ENCODE measurements around the gene PGM5.
A peak's percentile ranks its signal among the peaks of the same experiment; 100 is the strongest.

PGM5 gene

DNA sequence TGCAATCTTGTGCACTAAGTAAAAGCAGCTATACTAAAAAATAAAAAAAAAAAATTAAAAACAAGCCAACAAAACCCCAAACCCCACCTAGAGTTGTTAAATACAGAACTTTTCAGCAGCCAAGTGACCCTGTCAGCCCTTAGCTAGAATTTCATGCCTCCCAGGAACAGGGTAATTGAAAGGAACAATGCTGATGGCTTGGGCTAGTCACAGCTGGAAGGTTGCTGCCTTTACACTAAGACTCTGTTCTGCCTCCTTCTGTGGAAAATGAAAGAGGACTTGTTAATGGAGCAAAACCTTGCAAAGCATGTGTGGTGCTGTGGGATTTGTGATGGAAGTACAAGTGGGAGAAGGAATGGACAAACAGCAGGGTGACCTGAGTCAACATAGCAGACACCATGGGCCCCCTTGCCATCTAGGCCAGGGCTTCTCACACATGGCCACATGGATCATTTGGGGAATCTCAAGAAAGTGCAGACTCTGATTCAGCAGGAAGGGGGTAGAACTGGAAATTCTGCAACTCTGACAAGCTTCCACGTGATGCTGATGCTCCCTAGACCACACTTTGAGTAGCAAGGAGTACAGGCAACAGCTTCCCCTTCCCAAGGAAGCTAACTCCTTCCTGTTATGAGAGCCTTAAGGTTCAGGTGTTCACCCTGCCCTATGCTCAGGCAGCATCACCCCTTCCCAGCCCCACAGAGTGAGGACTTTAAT lies 199.2 kb downstream of the PGM5 start:
- no peaks in the 10 kb centered on the region for H3K9me3 Mint-ChIP-seq
- H3K27me3 Mint-ChIP-seq = no peaks in the 10 kb centered on the region
- H3K36me3 Mint-ChIP-seq (ENCODE audit: low read depth) = no peaks in the 10 kb centered on the region
- intact Hi-C loops (cut with micrococcal nuclease) = no loop called here
- no peak overlapping the region for H3K27ac Mint-ChIP-seq
- no peak overlapping the region for H3K4me3 Mint-ChIP-seq
- H3K4me1 Mint-ChIP-seq (ENCODE audit: low read depth) = peaks cover 74% of the 10 kb centered on the region

DNA sequence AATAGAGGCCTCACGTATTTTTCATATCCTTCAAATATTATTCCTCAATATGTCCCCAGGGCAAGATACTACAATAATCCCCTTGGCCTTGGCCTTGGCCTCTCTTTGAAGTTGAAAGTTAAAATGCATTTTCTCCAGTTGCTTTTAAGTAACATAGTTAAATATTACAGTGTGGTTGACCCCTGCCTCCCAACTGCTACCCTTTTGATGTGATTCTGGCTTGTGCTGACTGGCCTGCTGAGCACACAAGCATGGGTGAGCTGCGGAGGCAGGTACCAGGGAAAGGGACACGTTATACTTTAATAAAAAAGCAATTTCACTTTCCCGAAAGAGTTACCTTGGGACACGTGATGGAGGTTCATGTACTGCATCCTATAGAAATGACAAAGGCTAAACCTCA lies 202.1 kb downstream of the PGM5 start:
- Mint-ChIP-seq H3K36me3 (ENCODE audit: low read depth) (no peaks in the 10 kb centered on the region), H3K27me3 (no peaks in the 10 kb centered on the region), H3K4me1 (ENCODE audit: low read depth) (peaks cover 64% of the 10 kb centered on the region), H3K4me3 (no peak overlapping the region), H3K9me3 (no peaks in the 10 kb centered on the region), H3K27ac (no peak overlapping the region)
- intact Hi-C loops (cut with micrococcal nuclease) = no loop called here

DNA sequence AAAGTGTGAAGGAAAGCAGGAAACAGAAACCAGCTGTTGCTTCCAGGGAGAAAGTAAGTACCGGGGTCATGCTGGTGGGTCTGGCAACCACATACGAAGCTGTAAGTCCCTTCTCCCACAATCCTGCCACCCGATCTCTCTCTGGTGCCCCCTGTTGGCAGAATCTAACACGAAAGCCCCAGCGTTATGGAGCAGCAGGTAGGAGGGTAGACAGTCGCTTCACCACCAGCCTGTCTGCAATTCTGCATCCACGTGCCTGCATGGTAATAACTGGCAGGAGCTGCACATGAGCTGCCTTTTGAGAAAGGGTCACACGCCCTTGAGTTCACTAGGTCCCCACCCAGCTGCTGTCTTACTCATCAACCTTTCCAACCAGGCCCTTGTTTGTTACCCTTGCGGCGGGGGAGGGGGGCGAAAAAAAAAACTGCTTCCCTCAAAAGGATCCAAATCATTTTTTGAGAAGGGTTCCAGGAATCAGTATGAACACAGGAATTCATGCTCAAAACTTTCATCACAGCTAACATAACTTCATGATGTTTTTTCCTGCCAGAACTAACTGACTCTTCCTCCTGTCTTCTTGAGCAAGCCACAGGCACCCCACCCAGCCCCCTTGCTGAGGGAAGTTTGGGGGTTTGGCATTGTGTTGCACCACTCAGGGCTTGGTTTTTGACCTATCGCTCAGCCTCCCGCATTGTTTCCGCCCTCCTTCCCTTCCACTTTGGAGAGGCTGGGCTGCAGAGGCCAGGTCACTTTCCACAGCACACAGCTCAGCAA lies 203.8 kb downstream of the PGM5 start:
- intact Hi-C loops (cut with micrococcal nuclease) = loop anchor here (10.0 kb wide), 2 partner anchors 135 to 215 kb away; no protein-coding TSS in a partner anchor
- peaks cover 81% of the 10 kb centered on the region for H3K4me1 Mint-ChIP-seq (ENCODE audit: low read depth)
- no peaks in the 10 kb centered on the region for H3K27me3 Mint-ChIP-seq
- peak overlapping the region; percentile 35 for H3K4me3 Mint-ChIP-seq
- no peaks in the 10 kb centered on the region for H3K36me3 Mint-ChIP-seq (ENCODE audit: low read depth)
- peak overlapping the region; percentile 73 for H3K27ac Mint-ChIP-seq
- no peaks in the 10 kb centered on the region for H3K9me3 Mint-ChIP-seq

DNA sequence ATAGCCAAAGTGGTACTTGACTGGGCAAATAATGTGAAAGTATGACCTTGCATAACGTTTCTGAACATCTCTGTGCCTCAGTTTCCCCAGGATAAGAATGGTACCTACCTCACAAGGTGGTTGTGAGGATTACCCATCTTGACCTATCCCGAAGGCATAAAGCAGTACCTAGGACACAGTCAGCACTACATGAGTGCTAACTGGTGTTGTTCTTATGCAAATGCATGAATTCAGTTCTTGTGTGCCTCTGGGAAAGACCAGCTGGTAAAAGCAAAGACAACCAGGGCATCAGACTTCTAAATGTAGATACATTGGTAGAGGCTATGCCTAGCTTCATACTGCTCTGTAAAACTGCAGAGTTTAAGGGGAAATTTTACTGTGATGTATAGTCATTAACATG lies 206.1 kb downstream of the PGM5 start:
- H3K4me1 Mint-ChIP-seq (ENCODE audit: low read depth) = peaks cover 66% of the 10 kb centered on the region
- no peak overlapping the region for H3K4me3 Mint-ChIP-seq
- no peaks in the 10 kb centered on the region for H3K9me3 Mint-ChIP-seq
- intact Hi-C loops (cut with micrococcal nuclease) = loop anchor here (10.0 kb wide), 2 partner anchors 138 to 218 kb away; no protein-coding TSS in a partner anchor
- H3K27me3 Mint-ChIP-seq = no peaks in the 10 kb centered on the region
- no peaks in the 10 kb centered on the region for H3K36me3 Mint-ChIP-seq (ENCODE audit: low read depth)
- H3K27ac Mint-ChIP-seq = peak overlapping the region; percentile 15

DNA sequence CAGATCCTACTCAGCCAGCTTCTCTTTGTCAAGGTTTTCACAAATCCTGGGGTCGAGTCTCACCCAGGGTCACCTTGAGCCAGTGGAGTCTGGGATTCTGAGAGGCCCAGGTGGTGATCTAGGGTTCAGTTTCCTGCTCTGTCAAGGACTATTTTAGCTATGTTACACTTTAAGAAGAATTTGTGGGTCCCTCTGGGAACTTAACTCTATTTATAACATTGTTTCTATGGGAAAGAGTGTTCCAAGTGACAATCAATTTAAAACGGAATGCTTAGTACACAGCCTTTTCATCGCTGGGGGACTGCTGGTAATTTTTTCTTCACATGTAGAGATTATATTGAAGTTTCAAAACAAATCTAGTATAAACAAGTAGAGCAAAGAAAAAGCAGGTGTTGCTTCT lies 211.2 kb downstream of the PGM5 start:
- intact Hi-C loops (cut with micrococcal nuclease) = loop anchor here (10.0 kb wide), 2 partner anchors 143 to 223 kb away; no protein-coding TSS in a partner anchor

DNA sequence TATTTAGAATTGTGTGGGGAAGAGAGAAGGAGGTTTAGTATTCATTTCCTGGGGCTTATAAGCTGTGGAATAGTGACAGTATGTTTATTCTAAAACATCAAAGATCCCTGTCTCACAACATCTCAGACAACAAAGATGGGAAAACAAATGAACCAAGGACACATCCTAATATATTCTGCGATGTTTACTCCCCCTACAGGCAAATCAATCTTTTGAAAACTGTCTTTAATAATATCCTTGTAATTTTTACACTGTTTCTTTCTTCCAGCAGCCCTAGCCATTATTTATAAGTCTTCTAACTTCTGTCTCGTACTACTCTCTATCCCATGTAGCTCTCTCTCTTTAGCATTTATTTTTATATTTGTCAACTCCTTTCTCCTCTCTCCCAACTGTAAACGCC lies 217.7 kb downstream of the PGM5 start:
- intact Hi-C loops (cut with micrococcal nuclease) = no loop called here
- H3K4me3 Mint-ChIP-seq = no peak overlapping the region
- H3K27me3 Mint-ChIP-seq = peaks cover 2% of the 10 kb centered on the region
- H3K4me1 Mint-ChIP-seq (ENCODE audit: low read depth) = peaks cover 14% of the 10 kb centered on the region
- H3K36me3 Mint-ChIP-seq (ENCODE audit: low read depth) = peaks cover 6% of the 10 kb centered on the region
- H3K9me3 Mint-ChIP-seq = peaks cover 16% of the 10 kb centered on the region
- no peak overlapping the region for H3K27ac Mint-ChIP-seq

More for the DNA sequence above, 211.2 kb downstream of the PGM5 start:
- peaks cover 6% of the 10 kb centered on the region for H3K36me3 Mint-ChIP-seq (ENCODE audit: low read depth)
- peaks cover 2% of the 10 kb centered on the region for H3K27me3 Mint-ChIP-seq
- H3K9me3 Mint-ChIP-seq = peaks cover 11% of the 10 kb centered on the region
- H3K4me1 Mint-ChIP-seq (ENCODE audit: low read depth) = peaks cover 29% of the 10 kb centered on the region
- no peak overlapping the region for H3K27ac Mint-ChIP-seq
- H3K4me3 Mint-ChIP-seq = no peak overlapping the region

DNA sequence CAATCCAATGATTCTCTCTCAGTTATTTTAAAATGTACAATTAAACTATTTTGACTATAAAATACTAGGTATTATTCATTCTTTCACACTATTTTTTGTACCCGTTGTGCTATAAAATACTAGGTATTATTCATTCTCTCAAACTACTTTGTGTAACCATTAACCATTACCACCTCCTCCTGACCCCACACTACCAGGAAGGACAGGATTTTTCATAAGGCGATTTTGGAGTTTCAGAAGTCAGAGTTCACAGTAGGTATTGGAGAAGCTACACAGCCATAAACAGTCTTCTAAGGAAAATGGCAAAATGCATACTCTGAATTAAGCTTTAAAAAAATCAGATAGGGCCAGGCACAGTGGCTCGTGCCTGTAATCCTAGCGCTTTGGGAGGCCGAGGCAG lies 219.4 kb downstream of the PGM5 start:
- intact Hi-C loops (cut with micrococcal nuclease) = no loop called here

DNA sequence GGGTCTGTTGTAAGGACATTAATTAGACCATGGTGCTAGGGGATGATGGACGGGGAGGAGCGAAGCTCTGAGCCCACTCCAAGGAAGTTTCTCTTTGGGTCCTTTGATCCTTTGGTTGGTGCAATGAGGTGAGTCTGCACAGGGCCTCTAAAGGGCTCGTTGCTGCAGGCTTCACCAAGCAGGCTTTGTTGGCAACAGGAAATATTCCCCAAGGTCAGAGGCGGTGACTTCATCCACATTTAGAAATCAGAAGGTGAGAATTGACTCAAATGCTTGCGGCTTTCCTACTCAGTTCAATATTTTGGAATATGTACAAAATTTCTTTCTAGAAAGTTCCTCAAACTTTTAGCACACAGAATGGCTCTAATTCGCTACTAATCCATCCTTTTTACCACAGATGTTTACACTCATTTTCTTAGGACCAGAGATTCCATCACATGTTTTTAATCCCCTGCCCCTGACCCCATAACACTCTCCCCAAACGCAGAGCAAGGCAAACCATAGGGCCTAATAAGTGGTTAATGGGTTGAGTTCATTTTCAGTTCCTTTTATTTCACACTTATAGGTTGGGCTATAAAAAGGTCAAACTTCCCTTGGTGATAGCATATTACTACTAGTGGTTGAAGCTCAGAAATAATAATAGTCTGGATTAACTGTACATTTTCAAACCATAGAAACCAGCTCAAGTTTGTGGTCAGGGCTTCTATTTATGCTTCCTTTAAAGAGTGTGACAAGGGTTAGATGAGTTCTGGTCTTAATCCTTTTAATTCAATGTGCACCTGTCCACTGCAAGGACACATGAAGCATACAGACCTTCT lies 221.6 kb downstream of the PGM5 start:
- Mint-ChIP-seq H3K9me3 (peaks cover under 1% of the 10 kb centered on the region), H3K27ac (peak overlapping the region; percentile 8), H3K4me1 (ENCODE audit: low read depth) (peaks cover 23% of the 10 kb centered on the region), H3K4me3 (no peak overlapping the region), H3K36me3 (ENCODE audit: low read depth) (no peaks in the 10 kb centered on the region), H3K27me3 (no peaks in the 10 kb centered on the region)
- intact Hi-C loops (cut with micrococcal nuclease) = no loop called here

More for the DNA sequence above, 219.4 kb downstream of the PGM5 start:
- Mint-ChIP-seq H3K4me1 (ENCODE audit: low read depth) (peaks cover 14% of the 10 kb centered on the region), H3K27me3 (peaks cover 2% of the 10 kb centered on the region), H3K9me3 (peaks cover 16% of the 10 kb centered on the region), H3K27ac (no peak overlapping the region), H3K4me3 (no peak overlapping the region), H3K36me3 (ENCODE audit: low read depth) (peaks cover 6% of the 10 kb centered on the region)
